H1 (cell line): ENCODE measurements around the gene DEDD2.

Source experiments
- CEBPB ChIP-seq: IDR thresholded peaks from 2 replicates; pipeline ENCODE4 v1.6.1; 2012; ENCODE audit warnings: low read depth, low read length
- EGR1 ChIP-seq: IDR thresholded peaks from 2 replicates; pipeline ENCODE4 v1.6.1; 2011; ENCODE audit warnings: low read depth, low read length, borderline replicate concordance
- EP300 ChIP-seq, 2 experiments: IDR thresholded peaks; 1 replicate in 1 of 2; 2 replicates in 1 of 2; pipeline ENCODE4 v1.6.1; 2011 to 2012; ENCODE audit warnings: low read depth in 2 of 2, low read length in 2 of 2, mild to moderate bottlenecking in 2 of 2, borderline replicate concordance in 1 of 2, inconsistent platforms in 1 of 2, moderate library complexity in 1 of 2
- NANOG ChIP-seq: IDR thresholded peaks from 2 replicates; pipeline ENCODE4 v1.6.1; 2011; ENCODE audit warnings: low read length, low read depth, mild to moderate bottlenecking, inconsistent platforms; ENCODE audit not compliant: insufficient read depth, poor library complexity, severe bottlenecking
- NRF1 ChIP-seq: IDR thresholded peaks from 2 replicates; pipeline ENCODE4 v1.6.1; 2011; ENCODE audit warnings: mild to moderate bottlenecking, low read depth, low read length, improper control_type of control experiment
- PHF8 ChIP-seq: fragments of 200-600 bp; sonication (generic); conservative IDR thresholded peaks from 2 replicates; pipeline ENCODE4 v1.7.1; 2012; ENCODE audit warnings: low read depth, mild to moderate bottlenecking, inconsistent platforms, low read length, moderate library complexity
- POLR2AphosphoS5 ChIP-seq: IDR thresholded peaks from 2 replicates; pipeline ENCODE4 v1.6.1; 2011; ENCODE audit warnings: low read depth, low read length
- SIN3A ChIP-seq, 2 experiments: IDR thresholded peaks in 1 of 2; conservative IDR thresholded peaks in 1 of 2; 2 replicates each; pipeline ENCODE4 v1.6.1; 2011 to 2012; ENCODE audit warnings: low read length in 2 of 2, improper control_type of control experiment in 1 of 2, low read depth in 1 of 2, mild to moderate bottlenecking in 1 of 2
- TEAD4 ChIP-seq: IDR thresholded peaks from 2 replicates; pipeline ENCODE4 v1.6.1; 2012; ENCODE audit warnings: low read depth, low read length, inconsistent platforms, mixed read lengths
- TF ChIP-seq, protein P1 (sequence below), 3 experiments: IDR thresholded peaks; 1 replicate in 2 of 3; 2 replicates in 1 of 3; pipeline versions ENCODE4 v1.5.1 to v1.6.1; 2011; ENCODE audit warnings: low read length in 3 of 3, mild to moderate bottlenecking in 3 of 3, inconsistent platforms in 2 of 3, low read depth in 1 of 3, moderate library complexity in 1 of 3; ENCODE audit not compliant: insufficient read depth in 1 of 3; ENCODE audit errors: control extremely low read depth in 1 of 3
- TF ChIP-seq, protein P2 (sequence below): IDR thresholded peaks from 2 replicates; pipeline ENCODE4 v1.6.1; 2012; ENCODE audit warnings: low read length, inconsistent platforms

DNA sequence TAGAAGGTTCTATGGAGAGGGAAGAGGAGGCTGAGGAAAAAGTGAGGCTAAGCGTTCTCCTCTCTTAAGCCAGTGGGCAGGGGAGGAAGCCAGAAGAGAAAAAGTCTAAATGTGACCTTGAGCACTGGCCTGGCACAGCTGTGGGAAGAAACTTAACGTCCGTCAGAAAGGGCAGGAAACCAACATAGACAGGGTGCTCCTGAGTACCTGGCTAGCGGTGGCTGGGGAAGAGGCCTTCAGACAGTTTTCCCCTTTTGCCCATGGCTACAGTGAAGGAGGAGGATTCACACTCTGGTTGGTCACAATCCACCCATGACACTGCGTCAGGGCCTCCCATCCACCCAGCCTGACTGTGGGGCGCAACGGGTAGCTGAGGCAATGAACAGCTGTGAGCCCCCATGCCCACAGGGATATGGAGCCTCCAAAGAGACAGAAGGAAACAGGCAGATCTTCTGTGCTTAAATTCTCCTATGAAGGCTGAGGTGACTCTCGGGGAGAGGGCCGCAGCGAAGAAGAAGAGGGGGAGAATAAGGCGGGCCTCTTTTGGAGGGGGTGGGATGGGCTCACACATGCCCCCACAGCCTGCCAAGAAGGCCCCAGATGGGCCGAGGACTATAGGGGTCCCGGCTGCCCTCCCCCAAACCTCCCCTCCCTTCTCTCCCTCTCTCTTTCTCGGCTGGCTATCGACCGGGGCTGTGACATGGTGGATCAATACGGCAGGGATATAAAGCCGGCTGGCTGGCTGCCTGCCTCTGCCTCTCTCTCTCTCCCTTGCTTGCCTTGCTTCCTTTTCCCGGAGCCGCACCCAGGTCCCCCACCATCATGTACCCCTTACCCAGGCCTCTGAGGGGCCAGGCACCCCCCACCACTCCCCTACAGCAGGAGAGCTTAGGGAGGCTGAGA lies 65.4 kb downstream of the DEDD2 start:
- TF ChIP-seq NANOG: no peak
- TF ChIP-seq EGR1: no peak
- no peak for TF ChIP-seq SIN3A (conservative IDR thresholded peaks at IDR 0.05 in 1 of 2, IDR thresholded peaks at IDR 0.05 in 1 of 2; ENCODE audit: low read depth in 1 of 2, low read length in 2 of 2)
- TF ChIP-seq, protein P1, sequence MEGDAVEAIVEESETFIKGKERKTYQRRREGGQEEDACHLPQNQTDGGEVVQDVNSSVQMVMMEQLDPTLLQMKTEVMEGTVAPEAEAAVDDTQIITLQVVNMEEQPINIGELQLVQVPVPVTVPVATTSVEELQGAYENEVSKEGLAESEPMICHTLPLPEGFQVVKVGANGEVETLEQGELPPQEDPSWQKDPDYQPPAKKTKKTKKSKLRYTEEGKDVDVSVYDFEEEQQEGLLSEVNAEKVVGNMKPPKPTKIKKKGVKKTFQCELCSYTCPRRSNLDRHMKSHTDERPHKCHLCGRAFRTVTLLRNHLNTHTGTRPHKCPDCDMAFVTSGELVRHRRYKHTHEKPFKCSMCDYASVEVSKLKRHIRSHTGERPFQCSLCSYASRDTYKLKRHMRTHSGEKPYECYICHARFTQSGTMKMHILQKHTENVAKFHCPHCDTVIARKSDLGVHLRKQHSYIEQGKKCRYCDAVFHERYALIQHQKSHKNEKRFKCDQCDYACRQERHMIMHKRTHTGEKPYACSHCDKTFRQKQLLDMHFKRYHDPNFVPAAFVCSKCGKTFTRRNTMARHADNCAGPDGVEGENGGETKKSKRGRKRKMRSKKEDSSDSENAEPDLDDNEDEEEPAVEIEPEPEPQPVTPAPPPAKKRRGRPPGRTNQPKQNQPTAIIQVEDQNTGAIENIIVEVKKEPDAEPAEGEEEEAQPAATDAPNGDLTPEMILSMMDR (IDR thresholded peaks at IDR 0.05; ENCODE audit: control extremely low read depth in 1 of 3, insufficient read depth in 1 of 3, low read depth in 1 of 3, low read length in 3 of 3): no peak
- TF ChIP-seq CEBPB: no peak
- no peak for TF ChIP-seq EP300 (IDR thresholded peaks at IDR 0.05; ENCODE audit: borderline replicate concordance in 1 of 2, low read depth in 2 of 2, low read length in 2 of 2)
- TF ChIP-seq, protein P2, sequence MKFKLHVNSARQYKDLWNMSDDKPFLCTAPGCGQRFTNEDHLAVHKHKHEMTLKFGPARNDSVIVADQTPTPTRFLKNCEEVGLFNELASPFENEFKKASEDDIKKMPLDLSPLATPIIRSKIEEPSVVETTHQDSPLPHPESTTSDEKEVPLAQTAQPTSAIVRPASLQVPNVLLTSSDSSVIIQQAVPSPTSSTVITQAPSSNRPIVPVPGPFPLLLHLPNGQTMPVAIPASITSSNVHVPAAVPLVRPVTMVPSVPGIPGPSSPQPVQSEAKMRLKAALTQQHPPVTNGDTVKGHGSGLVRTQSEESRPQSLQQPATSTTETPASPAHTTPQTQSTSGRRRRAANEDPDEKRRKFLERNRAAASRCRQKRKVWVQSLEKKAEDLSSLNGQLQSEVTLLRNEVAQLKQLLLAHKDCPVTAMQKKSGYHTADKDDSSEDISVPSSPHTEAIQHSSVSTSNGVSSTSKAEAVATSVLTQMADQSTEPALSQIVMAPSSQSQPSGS: no peak
- TF ChIP-seq NRF1: no peak
- no peak for TF ChIP-seq TEAD4
- no peak for TF ChIP-seq POLR2AphosphoS5
- TF ChIP-seq PHF8: no peak
